NOMO-1 treated with DMSO at 0.1 percent for 48 hours (cell line): ENCODE results near the gene PRM2.
"Not testable (repeated sequence)": the region's sequence is repeated elsewhere in the genome, so short reads cannot be mapped to it uniquely, and the experiment has no call there.

Source experiments
- DNase-seq: peaks from one replicate; lab custom pipeline; 2025; ENCODE audit not compliant: unreplicated experiment; lab: John Stamatoyannopoulos, UW

PRM2 gene

DNA sequence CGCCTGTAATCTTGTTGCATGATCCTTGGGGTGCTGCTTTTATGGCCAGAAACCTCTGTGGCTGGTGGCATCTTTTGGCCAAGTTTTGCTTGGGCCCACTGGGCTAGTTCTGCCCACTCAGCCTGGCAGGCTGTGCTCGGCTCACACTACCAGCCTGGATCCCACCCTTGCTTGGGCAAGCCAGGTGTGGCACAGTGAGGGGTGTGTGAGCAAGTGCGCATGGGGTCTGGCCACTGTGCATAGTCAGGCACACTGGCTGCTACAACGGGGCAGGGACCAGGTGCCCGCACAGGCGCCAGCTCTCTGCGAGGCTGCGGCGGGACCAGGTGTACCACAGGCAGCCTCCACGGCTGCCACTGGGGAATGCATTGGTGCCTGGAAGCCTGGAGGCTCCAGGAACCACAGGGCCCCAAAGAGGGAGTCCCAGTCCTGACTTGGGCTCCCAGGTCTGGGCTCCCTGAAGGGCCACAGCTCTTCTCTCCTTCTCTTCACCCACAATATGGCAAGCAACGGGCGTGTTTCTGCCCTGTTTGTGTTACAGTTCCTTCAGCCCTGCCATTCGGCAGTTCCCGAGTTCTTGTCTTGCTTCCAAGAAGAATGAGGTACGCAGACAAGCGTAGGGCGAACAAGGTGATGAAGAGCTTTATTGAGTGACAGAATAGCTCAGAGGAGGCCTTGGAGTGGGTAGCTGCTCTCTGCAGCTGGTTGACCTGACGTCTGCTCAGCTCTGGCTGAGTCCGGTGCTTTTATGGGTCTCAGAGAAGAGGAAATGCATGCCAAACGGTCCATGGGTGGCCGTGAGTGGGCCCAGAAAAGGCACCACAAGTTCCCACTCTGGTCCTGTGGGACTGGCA, 31.6 kb upstream of the PRM2 start:
- DNase-seq: no peak

DNA sequence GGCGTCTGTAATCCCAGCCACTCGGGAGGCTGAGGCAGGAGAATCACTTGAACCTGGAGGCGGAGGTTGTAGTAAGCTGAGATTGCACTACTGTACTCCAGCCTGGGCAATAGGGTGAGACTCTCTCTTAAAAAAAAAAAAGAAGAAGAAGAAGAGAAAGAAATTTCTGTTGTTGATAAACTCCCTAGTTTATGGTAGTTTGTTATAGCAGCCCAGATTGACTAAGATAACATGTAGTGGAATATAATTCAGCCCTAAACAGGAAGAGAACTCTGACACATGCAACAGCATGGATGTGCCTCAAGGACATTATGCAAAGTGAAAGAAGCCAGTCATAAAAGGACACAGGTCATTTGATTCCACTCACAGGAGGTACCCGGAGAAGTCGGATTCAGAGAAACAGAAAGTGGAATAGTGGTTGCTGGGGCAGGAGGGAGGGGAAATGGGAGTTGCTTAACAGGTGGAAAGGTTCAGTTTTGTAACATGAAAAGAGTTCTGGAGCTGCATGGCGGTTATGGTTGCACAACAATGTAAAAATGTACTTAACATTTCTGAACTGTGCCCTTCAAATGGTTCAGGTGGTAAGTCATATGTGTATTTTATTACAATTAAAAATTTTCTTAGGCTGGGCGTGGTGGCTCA, 30.8 kb upstream of the PRM2 start:
- DNase-seq: peak; percentile 96

DNA sequence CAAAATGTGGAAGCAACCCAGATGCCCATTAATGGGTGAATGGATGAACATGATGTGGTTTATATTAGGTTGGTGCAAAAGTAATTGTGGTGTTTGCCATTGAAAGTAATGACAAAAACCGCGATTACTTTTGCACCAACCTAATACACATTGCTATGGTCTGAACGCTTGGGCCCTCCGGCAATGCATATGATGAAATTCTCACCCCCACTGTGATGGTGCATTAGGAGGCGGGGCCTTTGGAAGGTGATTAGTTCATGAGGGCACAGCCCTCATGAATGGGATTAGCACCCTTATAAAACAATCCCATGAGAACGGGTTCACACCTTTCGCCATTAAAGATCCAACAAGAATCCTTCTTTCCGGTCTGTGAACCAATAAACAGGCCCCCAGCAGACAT, 30.1 kb upstream of the PRM2 start:
- DNase-seq: no peak

DNA sequence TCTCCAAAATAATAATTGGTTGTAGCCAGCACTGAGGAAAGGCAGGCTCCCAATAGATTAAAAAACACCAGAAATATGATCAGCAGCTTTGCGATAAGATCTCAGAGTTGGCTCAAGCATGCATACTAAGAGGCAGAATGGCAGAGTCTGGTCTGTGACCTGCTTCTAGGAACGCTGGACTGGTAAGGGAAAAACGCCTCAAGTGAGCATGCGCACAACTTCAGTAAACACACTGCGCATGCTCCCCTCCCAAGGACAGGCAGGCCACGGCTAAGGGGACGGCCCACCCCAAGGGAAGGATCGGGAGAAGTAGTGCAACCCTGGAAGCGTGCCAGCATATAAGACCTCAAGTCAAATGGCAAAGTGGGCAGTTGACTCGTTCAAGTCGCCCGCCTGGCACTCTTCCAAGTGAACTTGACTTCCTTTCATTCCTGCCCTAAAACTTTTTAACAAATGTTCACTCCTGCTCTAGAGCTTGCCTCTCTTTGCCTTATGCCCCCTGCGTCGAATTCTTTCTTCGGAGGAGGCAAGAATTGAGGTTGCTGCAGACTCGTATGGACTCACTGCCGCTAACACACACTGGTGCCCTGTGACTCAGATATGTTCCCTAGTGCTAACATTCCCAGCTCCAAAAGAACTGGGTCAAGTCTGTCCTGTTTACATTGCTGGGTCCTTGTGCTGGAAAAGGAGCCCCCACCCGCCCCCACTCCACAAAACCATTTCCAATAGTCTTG, 27.3 kb upstream of the PRM2 start:
- no peak for DNase-seq

DNA sequence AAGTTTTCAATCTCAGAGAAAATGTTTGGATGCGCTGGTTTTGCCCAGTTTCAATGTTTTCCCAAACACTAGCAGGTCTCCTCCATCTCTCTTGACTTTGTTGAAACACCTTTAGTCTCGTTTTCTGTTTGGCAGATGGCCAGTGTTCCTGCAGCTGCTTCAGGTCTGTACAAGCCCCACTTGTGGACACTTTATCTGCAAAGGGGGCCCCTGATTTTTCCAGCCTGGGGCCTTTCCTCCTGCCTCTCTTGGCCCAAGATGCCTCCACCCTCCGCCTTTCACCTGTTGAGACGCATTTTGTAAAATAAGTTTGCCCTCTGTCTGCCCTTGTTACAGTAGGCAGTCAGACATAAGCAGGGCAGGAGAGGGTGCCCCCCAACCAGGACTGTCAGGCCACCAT, 26.7 kb upstream of the PRM2 start:
- no peak for DNase-seq

DNA sequence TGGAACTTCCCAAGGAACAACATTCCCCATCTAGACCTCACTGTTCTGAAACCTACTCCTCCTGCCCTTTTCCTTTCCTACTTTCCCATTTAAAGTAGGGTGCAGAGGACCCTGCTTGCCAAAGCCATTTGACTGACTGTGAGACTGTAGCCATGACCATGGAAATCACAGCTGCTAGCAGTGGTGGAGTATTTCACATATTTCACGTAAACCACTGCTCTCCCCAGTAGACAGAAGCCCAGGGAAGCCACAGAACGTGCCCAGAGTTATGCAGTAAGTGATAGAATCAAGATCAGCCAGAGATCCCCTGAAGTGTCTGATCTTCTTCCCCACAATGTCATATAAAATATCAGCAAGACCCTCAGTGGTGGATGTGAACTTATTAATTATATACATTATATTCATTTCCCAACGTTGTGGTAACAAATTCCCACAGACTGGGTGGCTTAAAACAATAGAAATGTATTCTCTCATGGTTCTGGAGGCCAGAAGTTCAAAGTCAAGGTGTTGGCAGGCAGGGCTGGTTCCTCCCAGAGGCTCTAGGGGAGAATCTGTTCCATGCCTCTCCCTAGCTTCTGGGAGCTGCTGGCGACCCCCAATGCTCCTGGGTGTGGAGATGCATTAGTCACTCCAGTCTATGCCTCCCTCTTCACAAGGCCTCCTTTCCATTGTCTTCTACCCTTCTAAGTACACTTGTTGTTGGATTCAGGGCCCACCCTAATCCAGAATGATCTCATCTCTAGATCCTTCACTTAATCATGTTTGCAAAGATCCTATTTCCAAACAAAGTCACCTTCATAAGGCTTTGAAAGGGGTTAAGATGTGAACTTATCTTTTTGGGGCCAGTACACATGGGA, 25.6 kb upstream of the PRM2 start:
- no peak for DNase-seq

DNA sequence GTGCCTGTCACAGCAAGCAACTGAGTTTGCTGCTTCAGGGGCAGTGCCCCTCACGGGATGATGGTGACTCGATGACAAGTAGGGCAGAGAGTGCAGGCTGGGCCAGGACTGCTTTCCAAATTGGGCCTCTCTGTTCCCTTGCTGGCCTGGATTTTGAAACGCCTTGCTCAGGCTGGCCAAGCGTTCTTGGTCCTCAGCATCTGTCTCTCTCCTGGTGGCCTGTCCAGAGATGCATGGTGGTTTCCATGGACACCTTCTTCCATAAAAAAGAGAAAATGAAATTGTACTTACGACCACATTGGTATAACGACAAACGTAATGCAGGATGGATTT, 24.2 kb upstream of the PRM2 start:
- no peak for DNase-seq

DNA sequence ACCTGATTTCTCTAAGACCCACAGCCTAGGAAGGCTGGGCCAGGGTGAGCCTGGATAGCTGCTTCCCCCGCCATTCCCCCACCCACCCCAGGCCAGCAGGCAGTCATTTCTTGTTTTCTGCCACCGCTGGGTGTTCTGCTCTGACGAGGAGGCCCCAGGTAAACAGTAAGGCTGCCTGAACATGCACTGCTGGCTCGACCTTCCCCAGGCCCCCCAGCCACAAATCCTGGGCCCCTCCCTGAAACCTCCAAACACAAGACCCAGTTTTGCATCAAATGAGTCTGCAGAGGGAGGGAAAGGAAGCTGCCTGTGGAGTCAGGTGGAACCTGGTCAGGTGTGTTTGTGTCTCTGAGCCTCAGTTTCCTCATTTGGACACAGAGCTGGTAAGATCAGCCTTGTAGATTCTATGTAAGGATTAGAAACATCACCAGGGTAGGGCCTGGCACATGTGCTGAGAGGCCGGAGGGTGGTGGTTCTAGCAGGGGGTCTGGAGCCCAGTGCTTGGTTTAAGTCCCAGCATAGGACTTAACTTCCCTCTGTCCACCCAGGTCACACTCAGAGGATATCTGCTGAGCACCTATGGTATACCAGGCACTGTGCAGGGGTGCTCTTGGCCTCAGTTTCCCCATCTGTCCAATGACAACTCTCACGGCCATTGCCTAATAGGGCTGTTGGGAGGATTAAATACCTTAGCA, 23.7 kb upstream of the PRM2 start:
- no peak for DNase-seq

DNA sequence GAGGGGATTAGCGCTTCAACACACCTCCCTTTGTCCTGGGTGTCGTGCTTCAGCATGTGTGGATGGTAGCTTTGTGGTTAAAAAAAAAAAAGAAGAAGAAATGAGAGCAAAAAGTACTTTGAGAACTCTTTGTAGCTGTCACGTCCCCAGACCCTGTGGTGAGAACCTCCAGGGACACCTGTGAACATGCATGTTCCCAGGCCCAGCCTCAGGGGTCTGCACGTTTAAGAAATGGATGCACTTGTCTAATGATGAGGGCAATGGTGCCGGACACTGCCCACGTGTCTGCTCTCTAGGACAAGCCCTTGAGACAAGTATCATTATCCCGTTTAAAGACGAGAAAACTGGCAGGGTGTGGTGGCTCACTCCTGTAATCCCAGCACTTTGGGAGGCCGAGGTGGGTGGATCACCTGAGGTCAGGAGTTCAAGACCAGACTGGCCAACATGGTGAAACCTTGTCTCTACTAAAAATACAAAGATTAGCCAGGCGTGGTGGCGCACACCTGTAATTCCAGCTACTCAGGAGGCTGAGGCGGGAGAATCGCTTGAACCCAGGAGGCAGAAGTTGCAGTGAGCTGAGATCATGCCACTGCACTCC, 22.8 kb upstream of the PRM2 start:
- not testable (repeated sequence) for DNase-seq

DNA sequence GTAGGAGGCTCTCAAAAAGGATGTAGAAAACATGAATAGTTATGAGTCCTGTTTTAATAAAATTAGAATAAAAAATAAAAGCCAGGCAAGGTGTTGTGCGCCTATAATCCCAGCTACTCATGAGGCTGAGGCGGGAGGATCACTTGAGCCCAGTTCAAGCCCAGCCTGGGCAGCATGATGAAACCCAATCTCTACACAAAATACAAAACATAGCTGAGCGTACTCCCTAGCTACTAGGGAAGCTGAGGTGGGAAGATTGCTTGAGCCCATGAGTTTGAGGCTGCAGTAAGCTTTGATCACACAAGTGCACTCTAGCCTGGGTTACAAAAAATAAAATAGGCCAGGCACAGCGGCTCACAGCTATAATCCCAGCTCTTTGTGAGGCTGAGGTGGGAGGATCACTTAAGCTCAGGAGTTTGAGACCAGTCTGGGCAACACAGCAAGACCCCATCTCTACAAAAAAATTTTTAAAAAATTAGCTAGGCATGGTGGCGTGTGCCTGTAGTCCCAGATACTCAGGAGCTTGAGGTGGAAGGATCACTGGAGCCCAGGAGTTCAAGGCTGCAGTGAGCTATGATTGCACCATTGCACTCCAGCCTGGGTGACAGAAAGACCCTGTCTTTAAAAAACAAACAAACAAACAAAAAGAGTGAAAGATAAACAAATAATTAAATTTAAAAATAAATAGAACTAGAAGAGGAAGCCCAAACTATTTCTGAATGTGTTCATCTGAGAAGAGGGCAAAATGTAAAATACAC, 22.0 kb upstream of the PRM2 start:
- no peak for DNase-seq

DNA sequence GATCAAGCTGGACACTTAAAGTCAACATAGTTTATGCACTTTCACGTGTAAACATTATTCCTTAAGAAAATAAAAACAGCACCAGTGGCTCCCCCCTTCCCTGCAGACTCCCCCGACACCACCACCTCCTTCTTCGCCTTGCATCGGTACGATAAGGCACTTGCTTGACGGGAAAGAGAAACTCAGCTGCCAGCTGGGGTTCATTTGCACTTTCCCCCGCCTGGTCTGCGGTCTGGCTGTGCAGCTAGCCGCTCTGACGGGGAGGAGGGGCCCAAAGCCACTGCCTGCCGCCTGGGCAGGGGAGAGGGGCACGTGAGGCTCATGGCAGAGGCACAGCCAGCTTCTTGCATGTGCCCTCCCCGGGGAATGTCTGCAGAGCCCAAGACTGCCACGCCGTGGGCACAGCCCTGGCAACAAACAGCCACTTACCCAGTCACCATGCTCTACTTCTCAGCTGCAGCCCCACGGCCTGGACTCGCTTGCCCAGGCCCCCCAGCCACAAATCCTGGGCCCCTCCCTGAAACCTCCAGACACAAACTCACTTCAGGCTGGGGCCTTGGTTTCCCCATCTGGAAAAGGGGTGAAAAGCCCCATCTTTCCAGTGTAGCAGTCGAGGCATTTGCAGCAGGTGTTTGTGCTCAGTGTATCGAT, 21.3 kb upstream of the PRM2 start:
- peak; percentile 56 for DNase-seq

DNA sequence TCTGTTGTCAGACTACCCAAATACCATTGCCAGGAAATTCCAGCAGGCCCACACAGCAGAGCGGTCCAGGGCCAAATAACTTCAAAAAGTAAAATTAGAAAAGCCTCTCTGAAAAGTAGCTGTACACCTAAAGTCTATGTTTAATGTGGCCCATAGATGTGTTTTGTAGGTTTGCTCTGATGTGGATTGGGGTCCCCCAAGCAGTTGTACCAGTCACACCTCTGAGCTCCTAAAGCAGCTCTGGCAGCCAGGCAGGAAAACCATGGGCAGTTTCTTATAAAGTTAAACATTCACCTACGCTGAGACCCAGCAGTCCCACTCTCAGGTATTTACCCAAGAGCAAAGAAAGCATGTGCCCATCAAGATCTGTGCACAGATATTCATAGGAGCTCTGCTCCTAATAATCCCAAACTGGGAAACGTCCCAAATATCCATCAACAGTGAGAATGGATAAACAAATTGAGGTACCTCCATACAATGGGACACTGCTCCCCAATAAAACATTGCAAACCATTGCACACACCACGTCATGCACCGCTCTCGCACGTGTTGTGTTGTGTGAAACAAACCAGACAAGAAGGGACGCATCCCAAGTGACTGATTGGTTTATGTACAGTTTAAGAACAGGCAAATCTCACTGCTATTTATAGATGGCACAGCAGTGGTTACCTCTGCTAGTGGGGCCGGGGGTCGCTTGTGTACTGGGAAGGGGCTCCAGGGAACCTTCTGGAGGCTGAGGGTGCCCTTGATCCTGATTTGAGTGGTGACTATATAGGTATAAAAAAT, 20.6 kb upstream of the PRM2 start:
- no peak for DNase-seq

DNA sequence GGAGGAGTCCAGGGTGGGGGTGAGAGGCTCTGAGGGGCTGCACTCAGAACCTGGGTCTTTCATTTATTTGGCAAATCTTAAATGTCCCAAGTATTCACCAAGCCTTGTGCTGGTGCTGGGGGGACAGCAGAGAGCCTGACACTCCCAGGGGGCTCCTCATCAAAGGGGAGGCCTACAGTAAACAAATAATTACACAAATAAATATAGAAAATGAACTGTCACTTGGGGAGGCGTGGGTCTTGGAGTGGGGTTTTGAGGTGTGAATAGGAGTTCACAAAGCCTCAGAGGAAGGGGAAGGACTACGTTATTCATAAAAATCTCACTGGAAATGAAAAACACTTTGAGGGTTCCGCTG, 20.0 kb upstream of the PRM2 start:
- no peak for DNase-seq

DNA sequence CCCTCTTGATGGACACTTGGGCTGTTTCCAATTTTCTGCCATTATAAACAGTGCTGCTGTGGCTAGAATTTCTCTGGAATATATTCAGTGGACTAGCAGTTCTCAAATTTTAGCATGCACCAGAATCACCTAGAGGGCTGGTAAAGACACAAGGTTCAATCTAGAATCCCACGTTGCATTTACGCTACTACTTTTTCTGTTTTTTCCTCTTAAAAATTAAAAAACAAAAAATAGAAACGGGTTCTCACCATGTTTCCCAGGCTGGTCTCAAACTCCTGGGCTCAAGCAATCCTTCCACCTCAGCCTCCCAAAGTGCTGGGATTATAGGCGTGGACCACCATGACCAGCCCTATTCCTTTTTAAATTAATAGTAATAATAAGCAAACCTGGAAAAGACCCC, 19.4 kb upstream of the PRM2 start:
- DNase-seq: no peak

DNA sequence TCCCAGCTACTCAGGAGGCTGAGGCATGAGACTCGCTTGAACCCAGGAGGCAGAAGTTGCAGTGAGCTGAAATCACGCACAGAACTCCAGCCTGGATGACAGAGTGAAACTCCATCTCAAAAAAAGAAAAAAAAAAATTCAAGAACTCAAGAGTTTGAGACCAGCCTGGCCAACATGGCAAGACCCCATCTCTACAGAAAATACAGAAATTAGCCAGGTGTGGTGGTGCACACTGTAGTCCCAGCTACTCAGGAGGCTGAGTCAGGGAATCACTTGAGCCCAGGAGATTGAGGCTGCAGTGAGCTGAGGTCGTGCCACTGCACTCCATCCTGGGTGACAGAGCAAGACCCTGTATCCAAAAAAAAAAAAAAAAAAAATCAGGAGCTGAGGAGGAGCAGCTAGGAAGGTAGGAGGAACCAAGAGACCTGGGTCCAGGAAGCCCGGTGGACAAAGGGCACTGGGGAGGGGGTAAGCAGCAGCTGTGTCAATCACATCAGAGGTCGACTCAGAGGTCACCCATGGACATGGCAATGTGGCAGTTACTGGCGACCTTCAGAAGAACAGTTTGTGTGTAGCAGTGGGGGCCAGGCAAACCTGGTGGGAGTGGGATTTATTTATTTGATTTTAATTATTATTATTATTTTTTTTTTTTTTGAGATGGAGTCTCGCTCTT, 15.9 kb upstream of the PRM2 start:
- DNase-seq: no peak

DNA sequence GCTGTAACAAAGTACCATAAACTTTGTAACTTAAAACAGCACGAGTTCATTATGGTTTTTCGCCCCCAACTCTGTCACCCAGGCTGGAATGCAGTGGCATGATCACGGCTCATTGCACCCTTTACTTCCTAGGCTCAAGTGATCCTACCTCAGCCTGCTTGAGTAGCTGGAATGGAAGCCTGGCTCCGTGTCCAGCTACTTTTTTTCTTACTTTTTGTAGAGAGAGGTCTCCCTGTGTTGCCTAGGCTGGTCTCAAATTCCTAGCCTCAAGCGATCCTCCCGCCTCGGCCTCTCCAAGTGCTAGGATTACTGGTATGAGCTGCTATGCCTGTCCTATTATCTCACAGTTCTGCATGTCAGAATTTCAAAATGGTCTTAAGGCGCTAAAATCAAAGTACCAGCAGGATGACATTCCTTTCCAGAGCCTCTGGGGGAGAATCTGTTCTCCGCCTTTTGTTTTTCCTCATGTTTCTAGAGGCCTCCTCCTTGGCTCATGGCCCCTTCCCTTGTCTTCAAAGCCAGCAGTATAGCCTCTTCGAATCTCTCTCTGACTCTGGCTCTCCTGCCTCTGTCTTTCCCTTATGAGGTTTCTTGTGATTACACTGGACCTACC, 14.9 kb upstream of the PRM2 start:
- no peak for DNase-seq

DNA sequence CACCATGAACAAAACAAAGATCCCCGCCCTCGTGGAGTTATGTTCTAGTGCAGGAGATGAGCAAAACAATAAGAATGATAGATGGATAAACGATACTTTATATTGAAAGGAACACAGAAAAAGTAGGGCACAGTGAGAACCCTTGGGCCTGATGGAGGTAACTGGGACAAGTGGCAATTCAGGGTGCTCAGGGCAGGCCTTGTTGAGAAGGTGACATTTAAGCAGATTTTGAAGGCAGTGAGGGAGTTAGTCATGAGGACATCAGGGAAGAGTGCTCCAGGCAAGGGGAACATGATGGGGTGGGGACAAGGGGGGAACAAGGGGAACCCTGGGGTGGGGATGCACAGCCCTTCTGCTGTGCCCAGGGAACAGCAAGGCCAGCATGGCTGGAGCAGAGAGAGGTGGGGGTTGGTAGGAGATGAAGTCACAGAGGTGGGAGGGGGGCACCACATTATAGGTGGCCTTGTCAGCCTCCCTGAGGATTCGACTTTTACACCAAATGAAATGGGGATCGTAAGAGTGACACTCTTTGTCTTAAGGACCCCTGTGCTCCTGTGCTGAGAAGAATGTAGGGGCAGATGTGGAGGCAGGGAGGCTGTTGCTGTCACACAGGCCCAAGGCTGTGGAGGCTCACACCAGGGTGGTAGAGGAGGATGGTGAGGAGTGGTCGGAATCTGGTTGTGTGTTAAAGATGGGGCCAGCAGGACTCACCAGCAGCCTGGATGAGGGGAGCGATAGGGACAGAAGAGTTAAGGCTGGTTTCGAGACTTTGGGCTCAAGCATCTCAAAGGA, 14.0 kb upstream of the PRM2 start:
- DNase-seq: no peak
